Common myeloid progenitor, CD34-positive (primary cell): ENCODE measurements around the gene CLDN25. TPM values are rescaled to one million over a fixed set of nuclear protein-coding genes. Genes with fewer than 3 reads are reported as not detected.
"Not testable (repeated sequence)": the region's sequence is repeated elsewhere in the genome, so short reads cannot be mapped to it uniquely, and the experiment has no call there.

Experiments
- CTCF ChIA-PET: fragments of 350-600 bp; sonication (Branson Sonifier 250); formaldehyde crosslinking; loops from one replicate; lab custom pipeline; 2021; ENCODE audit warnings: antibody characterized with exemption; lab: Charles Lee
- POLR2A ChIA-PET: fragments of 350-600 bp; sonication (Branson Sonifier 250); formaldehyde crosslinking; loops from one replicate; lab custom pipeline; 2021; ENCODE audit warnings: antibody characterized with exemption; lab: Charles Lee
- DNase-seq, 3 donors: peaks; one replicate each; pipeline versions ENCODE4 v3.0.0 to v3.0.0-alpha.2; 2013
- H3K27ac ChIP-seq, 2 experiments: 1 replicate in 1 of 2; 2 replicates in 1 of 2; pipeline ENCODE4 v1.7.0; 2013; ENCODE audit warnings: inconsistent platforms in 2 of 2, low read length in 2 of 2, mild to moderate bottlenecking in 2 of 2, low read depth in 1 of 2, moderate library complexity in 1 of 2; ENCODE audit not compliant: severe bottlenecking in 2 of 2, insufficient read depth in 1 of 2, poor library complexity in 1 of 2
- H3K27me3 ChIP-seq, 5 experiments: replicated peaks in 2 of 5; 1 replicate in 3 of 5; 2 replicates in 2 of 5; pipeline versions ENCODE4 v1.6.1 to v1.7.0; 2013; ENCODE audit warnings: low read length in 4 of 5, mild to moderate bottlenecking in 2 of 5, moderate library complexity in 2 of 5, inconsistent platforms in 1 of 5; ENCODE audit not compliant: insufficient read depth in 5 of 5, control insufficient read depth in 4 of 5
- H3K36me3 ChIP-seq, 4 experiments: 1 replicate in 2 of 4; 2 replicates in 2 of 4; pipeline versions ENCODE4 v1.6.1 to v1.7.0; 2013; ENCODE audit warnings: low read length in 3 of 4, control low read depth in 1 of 4, mild to moderate bottlenecking in 1 of 4; ENCODE audit not compliant: control insufficient read depth in 4 of 4, insufficient read depth in 4 of 4
- H3K4me1 ChIP-seq, 4 experiments: 1 replicate in 3 of 4; 2 replicates in 1 of 4; pipeline versions ENCODE4 v1.6.1 to v1.7.1; 2013; ENCODE audit warnings: low read length in 3 of 4, mild to moderate bottlenecking in 3 of 4, control low read depth in 1 of 4, inconsistent platforms in 1 of 4, moderate library complexity in 1 of 4; ENCODE audit not compliant: control insufficient read depth in 4 of 4, insufficient read depth in 4 of 4; ENCODE audit errors: control extremely low read depth in 1 of 4
- H3K4me3 ChIP-seq, 7 experiments: 1 replicate in 4 of 7; 2 replicates in 3 of 7; pipeline versions ENCODE4 v1.5.1 to v1.7.0; 2013; ENCODE audit warnings: mild to moderate bottlenecking in 7 of 7, low read length in 6 of 7, moderate library complexity in 6 of 7, inconsistent platforms in 2 of 7, low read depth in 2 of 7, control low read depth in 1 of 7; ENCODE audit not compliant: insufficient read depth in 4 of 7, control insufficient read depth in 1 of 7; ENCODE audit errors: extremely low read depth in 1 of 7
- H3K9me3 ChIP-seq, 5 experiments: 1 replicate in 4 of 5; 2 replicates in 1 of 5; pipeline versions ENCODE4 v1.6.1 to v1.7.1; 2013; ENCODE audit warnings: low read length in 4 of 5, mild to moderate bottlenecking in 2 of 5, inconsistent platforms in 1 of 5, low read depth in 1 of 5, moderate library complexity in 1 of 5; ENCODE audit not compliant: control insufficient read depth in 4 of 5, insufficient read depth in 2 of 5; ENCODE audit errors: control extremely low read depth in 1 of 5
- WGBS: methylation state at CpG from one replicate; pipeline ENCODE4 v1.1.5; 2013; ENCODE audit not compliant: insufficient coverage; 5-methylcytosine and 5-hydroxymethylcytosine counted together
- polyA plus RNA-seq: library from polyadenylated mRNA; unstranded; fragments of 120-200 nt; gene quantifications from one replicate; pipeline ENCODE4 v1.2.1, GENCODE V29; 2013

CLDN25 gene
- polyA plus RNA-seq: not detected

- no peaks in the 10 kb centered on the region for H3K36me3 ChIP-seq
- DNase-seq: no peak
- POLR2A ChIA-PET: no interaction called here
- H3K27ac ChIP-seq: no peak within 1 kb of the TSS
- CTCF ChIA-PET: no interaction called here
- peaks cover 0 to 5% (median 0%) of the 10 kb centered on the region in 4 experiments for H3K4me1 ChIP-seq
- peaks cover 0 to 5% (median 0%) of the 10 kb centered on the region in 5 experiments for H3K27me3 ChIP-seq
- no peak within 1 kb of the TSS for H3K4me3 ChIP-seq
- no peaks in the 10 kb centered on the region for H3K9me3 ChIP-seq
- 87% methylated on average over 2 of the region's 4 CpGs for WGBS
Observed at GRCh38 chr11:113779496-113779895, at the start of gene CLDN25. CLDN25 (plus strand) TSS chr11:113779796; CDS start chr11:113779796, 0 bp downstream.

GRCh38 chr11:113730887-113731726, 48.5 kb upstream of the CLDN25 start:
- 96% methylated on average over 2 of the region's 4 CpGs for WGBS
- DNase-seq: peak; percentile 1 to 6 (median 4)
- Histone ChIP-seq H3K4me1 (peaks cover 0 to 10% (median 6%) of the 10 kb centered on the region in 4 experiments), H3K27ac (no peak overlapping the region), H3K4me3 (no peak overlapping the region), H3K36me3 (peaks cover 6 to 29% (median 18%) of the 10 kb centered on the region in 4 experiments), H3K27me3 (no peaks in the 10 kb centered on the region), H3K9me3 (no peaks in the 10 kb centered on the region)
- ChIA-PET POLR2A (no interaction called here), CTCF (interaction anchor here (0.6 to 2.0 kb wide), 7 partner anchors 10 to 425 kb away, joined by 3 to 6 read pairs (median 3); no protein-coding TSS in a partner anchor)

DNA sequence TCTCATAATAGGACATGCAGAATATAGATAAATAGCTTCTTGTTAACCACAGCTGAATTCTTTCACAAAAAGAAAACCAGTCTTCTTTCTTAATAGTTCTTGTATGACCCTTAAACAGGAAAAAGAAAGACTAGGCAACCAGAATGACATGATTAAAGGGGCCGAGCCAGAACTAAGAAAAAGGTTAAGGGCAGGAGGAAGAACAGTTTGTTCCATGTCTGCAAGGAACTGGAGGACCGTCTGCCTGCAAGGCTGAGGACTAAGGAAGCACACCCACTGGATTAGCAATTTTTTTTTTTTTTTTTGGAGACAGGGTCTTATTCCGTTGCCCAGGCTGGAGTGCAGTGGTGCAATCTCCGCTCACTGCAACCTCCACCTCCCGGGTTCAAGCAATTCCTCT, 47.5 kb upstream of the CLDN25 start:
- H3K9me3 ChIP-seq: no peaks in the 10 kb centered on the region
- no peak overlapping the region for H3K27ac ChIP-seq
- DNase-seq: no peak
- no peaks in the 10 kb centered on the region for H3K27me3 ChIP-seq
- peaks cover 0 to 10% (median 6%) of the 10 kb centered on the region in 4 experiments for H3K4me1 ChIP-seq
- CTCF ChIA-PET: interaction anchor here (1.3 kb wide), 1 partner anchor 9 kb away, joined by 3 read pairs; no protein-coding TSS in a partner anchor
- no peak overlapping the region for H3K4me3 ChIP-seq
- POLR2A ChIA-PET: no interaction called here
- H3K36me3 ChIP-seq: peaks cover 6 to 39% (median 27%) of the 10 kb centered on the region in 4 experiments
- 100% methylated on average over 5 of the region's 5 CpGs for WGBS

GRCh38 chr11:113736323-113736722, 43.3 kb upstream of the CLDN25 start:
- Histone ChIP-seq H3K27me3 (no peaks in the 10 kb centered on the region), H3K4me1 (no peaks in the 10 kb centered on the region), H3K36me3 (peaks cover 19 to 72% (median 48%) of the 10 kb centered on the region in 4 experiments), H3K4me3 (no peak overlapping the region), H3K27ac (no peak overlapping the region), H3K9me3 (no peaks in the 10 kb centered on the region)
- WGBS: 100% methylated on average over 1 of the region's 1 CpG
- CTCF ChIA-PET: no interaction called here
- no peak for DNase-seq
- POLR2A ChIA-PET: no interaction called here

DNA sequence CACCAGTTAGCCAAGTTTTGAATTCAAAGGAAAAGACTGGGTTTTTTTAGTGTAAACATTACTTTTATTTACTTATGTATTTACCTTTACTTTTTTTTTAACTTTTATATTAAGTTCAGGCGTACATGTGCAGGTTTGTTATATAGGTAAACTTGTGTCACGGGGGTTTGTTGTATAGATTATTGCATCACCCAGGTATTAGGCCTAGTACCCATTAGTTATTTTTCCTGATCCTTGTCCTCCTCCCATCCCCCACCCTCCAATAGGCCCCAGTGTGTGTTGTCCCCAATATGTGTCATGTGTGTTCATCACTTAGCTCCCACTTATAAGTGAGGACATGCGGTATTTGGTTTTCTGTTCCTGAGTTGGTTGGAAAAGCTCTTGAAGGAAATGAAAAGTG, 26.7 kb upstream of the CLDN25 start:
- no CpG with 5 or more reads among the region's 3 CpGs for WGBS
- H3K9me3 ChIP-seq: peaks cover 0 to 8% (median 0%) of the 10 kb centered on the region in 5 experiments
- no peak for DNase-seq
- peaks cover 15 to 57% (median 32%) of the 10 kb centered on the region in 4 experiments for H3K36me3 ChIP-seq
- ChIA-PET POLR2A (no interaction called here), CTCF (interaction anchor here (1.1 to 1.5 kb wide), 2 partner anchors 13 to 22 kb away, joined by 3 to 4 read pairs; no protein-coding TSS in a partner anchor)
- H3K27ac ChIP-seq: no peak overlapping the region
- H3K4me1 ChIP-seq: no peaks in the 10 kb centered on the region
- H3K27me3 ChIP-seq: no peaks in the 10 kb centered on the region
- no peak overlapping the region for H3K4me3 ChIP-seq

DNA sequence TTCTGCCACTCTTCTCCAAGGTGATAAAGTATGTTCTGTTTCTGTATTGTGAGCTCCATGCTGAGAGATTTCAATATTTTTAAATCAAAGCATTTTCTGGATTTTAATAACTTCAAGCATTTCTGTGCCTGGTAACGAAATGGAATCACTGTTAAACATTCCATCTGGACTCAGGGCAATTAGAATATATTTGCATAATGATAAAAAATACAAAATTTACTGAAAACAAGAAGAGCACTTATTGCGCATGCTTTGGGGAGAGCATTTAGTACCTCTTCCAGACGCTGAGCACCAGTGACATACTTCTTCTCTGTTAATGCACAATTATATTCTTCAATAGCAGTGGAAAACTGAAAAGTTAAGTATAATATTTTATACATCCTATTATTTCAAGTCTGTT, 19.4 kb upstream of the CLDN25 start:
- CTCF ChIA-PET: interaction anchor here (0.6 kb wide), 1 partner anchor 1482 kb away, joined by 5 read pairs; no protein-coding TSS in a partner anchor
- WGBS: no CpG with 5 or more reads among the region's 3 CpGs
- peaks cover 0 to 6% (median 0%) of the 10 kb centered on the region in 4 experiments for H3K4me1 ChIP-seq
- no peaks in the 10 kb centered on the region for H3K27me3 ChIP-seq
- H3K4me3 ChIP-seq: no peak overlapping the region
- H3K27ac ChIP-seq: no peak overlapping the region
- POLR2A ChIA-PET: no interaction called here
- H3K36me3 ChIP-seq: peaks cover 22 to 57% (median 40%) of the 10 kb centered on the region in 4 experiments
- no peak for DNase-seq
- H3K9me3 ChIP-seq: peaks cover 0 to 3% (median 0%) of the 10 kb centered on the region in 5 experiments

DNA sequence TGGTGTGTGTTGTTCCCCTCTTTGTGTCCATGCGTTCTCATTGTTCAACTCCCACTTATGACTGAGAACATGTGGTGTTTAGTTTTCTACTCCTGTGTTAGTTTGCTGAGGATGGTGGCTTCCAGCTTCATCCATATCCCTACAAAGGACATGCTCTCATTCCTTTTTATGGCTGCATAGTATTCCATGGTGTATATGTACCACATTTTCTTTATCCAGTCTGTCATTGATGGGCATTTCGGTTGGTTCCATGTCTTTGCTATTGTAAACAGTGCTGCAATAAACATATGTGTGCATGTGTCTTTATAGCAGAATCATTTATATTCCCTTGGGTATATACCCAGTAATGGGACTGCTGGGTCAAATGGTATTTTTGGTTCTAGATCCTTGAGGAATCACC, 16.6 kb upstream of the CLDN25 start:
- H3K9me3 ChIP-seq, POLR2A ChIA-PET, H3K4me3 ChIP-seq, H3K27me3 ChIP-seq, H3K27ac ChIP-seq, DNase-seq: not testable (repeated sequence)
- CTCF ChIA-PET: interaction anchor here (1.5 kb wide), 1 partner anchor 33 kb away, joined by 3 read pairs; no protein-coding TSS in a partner anchor
- WGBS: 80% methylated on average over 1 of the region's 2 CpGs
- H3K36me3 ChIP-seq: peaks cover 27 to 53% (median 38%) of the 10 kb centered on the region in 4 experiments
- peaks cover 0 to 10% (median 0%) of the 10 kb centered on the region in 4 experiments for H3K4me1 ChIP-seq
